A673 (cell line): ENCODE data around the gene ERCC6L2. TPM values are rescaled to one million over a fixed set of nuclear protein-coding genes. Genes with fewer than 3 reads are reported as not detected.

Experiments used
- BruUV-seq: library from RNA; stranded (reverse); fragments of 400-500 nt; replicated peaks from 2 replicates; lab custom pipeline; 2021; lab: Mats Ljungman, UMichigan
- CTCF ChIA-PET: fragments of 300-600 bp; sonication (Branson Sonifier 250); formaldehyde crosslinking; loops from one replicate; lab custom pipeline; 2022; ENCODE audit warnings: antibody characterized with exemption; lab: Charles Lee
- POLR2A ChIA-PET: fragments of 300-600 bp; sonication (Branson Sonifier 250); formaldehyde crosslinking; loops from one replicate; lab custom pipeline; 2022; ENCODE audit warnings: antibody characterized with exemption; ENCODE audit not compliant: low non-redundant PET; lab: Charles Lee
- DNase-seq: peaks from one replicate; pipeline ENCODE4 v3.0.0-alpha.2; 2015; ENCODE audit warnings: low spot score
- H3K27ac ChIP-seq: fragments of 200-600 bp; sonication (generic); 2 replicates; pipeline ENCODE4 v1.5.1; 2016; ENCODE audit warnings: mixed run types, low read depth, mild to moderate bottlenecking, mixed read lengths, antibody characterized with exemption, low read length; ENCODE audit not compliant: poor library complexity, severe bottlenecking
- H3K27me3 ChIP-seq: fragments of 200-600 bp; sonication (generic); replicated peaks from 2 replicates; pipeline ENCODE4 v1.6.1; 2017; ENCODE audit warnings: mixed run types, low read depth, mild to moderate bottlenecking, mixed read lengths, antibody characterized with exemption, low read length; ENCODE audit not compliant: insufficient read depth, poor library complexity
- H3K36me3 ChIP-seq: fragments of 200-600 bp; sonication (generic); 2 replicates; pipeline ENCODE4 v1.6.1; 2016; ENCODE audit warnings: mixed run types, mild to moderate bottlenecking, mixed read lengths, antibody characterized with exemption, low read length; ENCODE audit not compliant: insufficient read depth, poor library complexity, severe bottlenecking
- H3K4me1 ChIP-seq: fragments of 200-600 bp; sonication (generic); 2 replicates; pipeline ENCODE4 v1.6.1; 2017; ENCODE audit warnings: mixed run types, mild to moderate bottlenecking, mixed read lengths, antibody characterized with exemption, low read length; ENCODE audit not compliant: insufficient read depth, poor library complexity, severe bottlenecking
- H3K4me3 ChIP-seq: fragments of 200-600 bp; sonication (generic); 2 replicates; pipeline ENCODE4 v1.5.1; 2016; ENCODE audit warnings: low read depth, mixed run types, mild to moderate bottlenecking, mixed read lengths, low read length; ENCODE audit not compliant: poor library complexity, severe bottlenecking
- H3K9me3 ChIP-seq: fragments of 200-600 bp; sonication (generic); 2 replicates; pipeline ENCODE4 v1.6.1; 2016; ENCODE audit warnings: mixed run types, low read depth, mild to moderate bottlenecking, mixed read lengths, antibody characterized with exemption, low read length; ENCODE audit not compliant: poor library complexity, severe bottlenecking
- EZH2 ChIP-seq: fragments of 200-600 bp; sonication (generic); IDR thresholded peaks from 2 replicates; pipeline ENCODE4 v1.6.1; 2017; ENCODE audit warnings: borderline replicate concordance, low read depth, mild to moderate bottlenecking, mixed read lengths, antibody characterized with exemption, low read length; ENCODE audit not compliant: poor library complexity, severe bottlenecking
- intact Hi-C: fragments of 100-400 bp; cut with micrococcal nuclease; formaldehyde crosslinking; loops from one replicate; pipeline ENCODE4 v1.10.0; 2022; ENCODE audit not compliant: unreplicated experiment
- total RNA-seq: library from RNA; stranded (reverse); gene quantifications from 2 replicates; pipeline ENCODE4 v1.2.3, GENCODE V29; 2021
- TF ChIP-seq, protein P1 (sequence below): fragments of 300-800, 200-600 bp; sonication (generic); conservative IDR thresholded peaks from 2 replicates; pipeline ENCODE4 v1.5.1; 2017; ENCODE audit warnings: low read depth, mild to moderate bottlenecking, antibody characterized with exemption, low read length, moderate library complexity, mixed read lengths

The ERCC6L2 gene
- total RNA-seq, 1 experiment from 2014 or later, result 51.2 TPM

DNA sequence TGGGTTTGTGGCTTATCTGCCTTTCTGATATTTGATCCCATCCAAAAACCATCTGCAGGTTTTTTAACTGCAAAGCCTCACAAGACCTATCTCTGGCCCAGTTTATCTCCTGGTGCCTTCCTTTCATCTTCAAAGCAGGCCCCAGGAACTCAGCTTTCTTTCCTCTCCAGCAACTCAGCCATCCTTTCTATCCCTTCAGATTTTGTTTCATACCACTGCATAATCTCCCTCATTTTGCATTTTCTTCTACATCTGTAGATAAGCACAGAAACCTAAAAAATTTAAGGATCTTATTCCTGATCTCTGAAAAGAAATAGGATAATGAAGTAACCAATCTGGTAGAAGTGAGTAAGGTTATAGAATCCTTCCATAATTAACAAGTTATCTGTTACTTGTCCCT, 19.5 kb upstream of the ERCC6L2 start:
- BruUV-seq, result no TSS peak
- no peak for DNase-seq
- Histone ChIP-seq H3K9me3 (no peaks in the 10 kb centered on the region), H3K4me1 (peaks cover 43% of the 10 kb centered on the region), H3K27ac (peak overlapping the region; percentile 13), H3K4me3 (no peak overlapping the region), H3K27me3 (no peaks in the 10 kb centered on the region), H3K36me3 (no peaks in the 10 kb centered on the region)
- ChIA-PET POLR2A (no interaction called here), CTCF (no interaction called here)
- intact Hi-C loops, result no loop called here
- no peak for TF ChIP-seq EZH2
- TF ChIP-seq, protein P1, sequence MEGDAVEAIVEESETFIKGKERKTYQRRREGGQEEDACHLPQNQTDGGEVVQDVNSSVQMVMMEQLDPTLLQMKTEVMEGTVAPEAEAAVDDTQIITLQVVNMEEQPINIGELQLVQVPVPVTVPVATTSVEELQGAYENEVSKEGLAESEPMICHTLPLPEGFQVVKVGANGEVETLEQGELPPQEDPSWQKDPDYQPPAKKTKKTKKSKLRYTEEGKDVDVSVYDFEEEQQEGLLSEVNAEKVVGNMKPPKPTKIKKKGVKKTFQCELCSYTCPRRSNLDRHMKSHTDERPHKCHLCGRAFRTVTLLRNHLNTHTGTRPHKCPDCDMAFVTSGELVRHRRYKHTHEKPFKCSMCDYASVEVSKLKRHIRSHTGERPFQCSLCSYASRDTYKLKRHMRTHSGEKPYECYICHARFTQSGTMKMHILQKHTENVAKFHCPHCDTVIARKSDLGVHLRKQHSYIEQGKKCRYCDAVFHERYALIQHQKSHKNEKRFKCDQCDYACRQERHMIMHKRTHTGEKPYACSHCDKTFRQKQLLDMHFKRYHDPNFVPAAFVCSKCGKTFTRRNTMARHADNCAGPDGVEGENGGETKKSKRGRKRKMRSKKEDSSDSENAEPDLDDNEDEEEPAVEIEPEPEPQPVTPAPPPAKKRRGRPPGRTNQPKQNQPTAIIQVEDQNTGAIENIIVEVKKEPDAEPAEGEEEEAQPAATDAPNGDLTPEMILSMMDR, result no peak

DNA sequence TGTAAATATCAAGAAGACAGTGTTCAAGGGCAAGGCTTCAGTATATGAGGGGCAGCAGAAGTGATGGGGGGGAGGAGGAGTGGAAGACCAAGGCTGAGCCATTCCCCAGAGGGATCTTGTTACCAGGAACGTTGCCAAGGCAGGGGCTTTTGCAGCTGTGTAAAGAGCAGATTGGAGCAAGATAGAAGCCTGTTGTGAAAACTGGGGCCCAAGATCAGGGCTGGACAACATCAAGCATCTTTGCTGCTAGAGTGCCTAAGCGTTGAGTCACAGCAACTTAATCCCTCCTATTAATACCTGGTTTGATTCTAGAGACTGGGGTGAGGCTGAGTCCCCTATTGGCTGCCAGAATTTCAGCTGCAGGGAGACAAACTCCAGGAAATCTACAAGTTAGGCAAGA, 18.4 kb upstream of the ERCC6L2 start:
- DNase-seq, result peak; percentile 87
- TF ChIP-seq EZH2, result no peak
- TF ChIP-seq, protein P1, result no peak
- POLR2A ChIA-PET, result no interaction called here
- BruUV-seq, result no TSS peak
- no peaks in the 10 kb centered on the region for H3K36me3 ChIP-seq
- peaks cover 43% of the 10 kb centered on the region for H3K4me1 ChIP-seq
- no peaks in the 10 kb centered on the region for H3K27me3 ChIP-seq
- H3K4me3 ChIP-seq, result no peak overlapping the region
- CTCF ChIA-PET, result no interaction called here
- H3K9me3 ChIP-seq, result peaks cover 6% of the 10 kb centered on the region
- H3K27ac ChIP-seq, result no peak overlapping the region
- intact Hi-C loops, result no loop called here

DNA sequence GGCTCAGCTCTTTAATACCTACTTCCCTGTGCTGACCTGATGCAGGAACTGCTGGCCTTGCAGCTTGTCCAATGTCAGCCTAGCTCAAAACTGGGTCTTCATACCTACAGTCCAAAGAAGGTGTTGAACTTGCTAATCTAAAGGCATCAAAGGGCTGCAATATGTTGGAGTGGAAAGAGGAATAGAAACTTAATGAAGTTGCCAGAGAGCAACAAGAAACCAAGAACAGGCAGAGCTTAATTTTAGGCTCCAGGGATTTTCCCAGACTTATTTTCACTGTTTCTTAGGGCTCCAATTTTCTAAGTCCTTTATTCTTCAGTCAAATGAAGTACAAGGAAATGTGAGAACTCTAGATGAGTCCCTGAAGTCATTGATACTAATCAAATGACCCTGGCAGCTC, 17.6 kb upstream of the ERCC6L2 start:
- DNase-seq, result no peak
- H3K9me3 ChIP-seq, result peaks cover 13% of the 10 kb centered on the region
- H3K27me3 ChIP-seq, result no peaks in the 10 kb centered on the region
- CTCF ChIA-PET, result no interaction called here
- no peak overlapping the region for H3K27ac ChIP-seq
- no peak overlapping the region for H3K4me3 ChIP-seq
- H3K4me1 ChIP-seq, result peaks cover 42% of the 10 kb centered on the region
- no TSS peak for BruUV-seq
- TF ChIP-seq, protein P1, result no peak
- no peak for TF ChIP-seq EZH2
- POLR2A ChIA-PET, result no interaction called here
- intact Hi-C loops, result no loop called here
- no peaks in the 10 kb centered on the region for H3K36me3 ChIP-seq
